A549 (cell line): ENCODE data around the gene JADE3. TPM values are rescaled to one million over a fixed set of nuclear protein-coding genes. Genes with fewer than 3 reads are reported as not detected.

Source experiments
- ATAC-seq, 2 experiments: fragments of 200-7000 bp in 1 of 2; fragments of >200 bp in 1 of 2; cut with Nextera tagmentation in 1 of 2; cut with Tn5 transposase in 1 of 2; 3 replicates each; pipeline versions ENCODE4 v1.8.0 to v1.9.1; 2018 to 2020; ENCODE audit warnings: mild to moderate bottlenecking in 1 of 2, moderate library complexity in 1 of 2
- CTCF ChIA-PET: fragments of 300-600 bp; sonication (Branson Sonifier 250); formaldehyde crosslinking; extraction: SDS; loops from one replicate; lab custom pipeline; 2021; ENCODE audit warnings: antibody characterized with exemption, inconsistent platforms; lab: Yijun Ruan, JAX
- POLR2A ChIA-PET: fragments of 350-600 bp; formaldehyde crosslinking; extraction: SDS; loops from one replicate; lab custom pipeline; 2021; ENCODE audit warnings: antibody characterized with exemption, inconsistent platforms; lab: Yijun Ruan, JAX
- DNase-seq, 2 experiments: peaks; one replicate each; pipeline versions ENCODE4 v3.0.0 to v3.0.0-alpha.2; 2011 to 2016; ENCODE audit warnings: low read depth in 1 of 2, low spot score in 1 of 2
- FAIRE-seq: peaks from 2 replicates; lab custom pipeline; 2011; peaks lifted over from hg19 to GRCh38; lab: Jason Lieb, UNC
- H3K27ac ChIP-seq, 2 experiments: fragments of >200 bp; sonication (Bioruptor Twin); formaldehyde crosslinking; 3 replicates each; pipeline ENCODE4 v1.5.1; 2016 to 2017
- H3K4me1 ChIP-seq: fragments of >200 bp; sonication (Bioruptor Twin); formaldehyde crosslinking; 3 replicates; pipeline ENCODE4 v1.6.1; 2016
- H3K4me2 ChIP-seq: fragments of >200 bp; sonication (Bioruptor Twin); formaldehyde crosslinking; 3 replicates; pipeline ENCODE4 v1.6.1; 2016
- H3K4me3 ChIP-seq: fragments of >200 bp; sonication (Bioruptor Twin); formaldehyde crosslinking; 3 replicates; pipeline ENCODE4 v1.5.1; 2016
- H3K9me3 ChIP-seq: fragments of >200 bp; sonication (Bioruptor Twin); formaldehyde crosslinking; 3 replicates; pipeline ENCODE4 v1.6.1; 2016
- CBX2 ChIP-seq: fragments of 200-600 bp; sonication (generic); IDR thresholded peaks from 2 replicates; pipeline ENCODE4 v1.6.1; 2016; ENCODE audit warnings: low read depth, mild to moderate bottlenecking, borderline replicate concordance
- CBX8 ChIP-seq: fragments of 200-600 bp; sonication (generic); IDR thresholded peaks from 2 replicates; pipeline ENCODE4 v1.6.1; 2016
- CHD2 ChIP-seq: fragments of 150-350 bp; IDR thresholded peaks from 2 replicates; pipeline ENCODE4 v1.6.1; 2014; ENCODE audit warnings: low read length; ENCODE audit not compliant: partially characterized antibody
- CTCF ChIP-seq: fragments of >200 bp; sonication (Bioruptor Twin); formaldehyde crosslinking; IDR thresholded peaks from 3 replicates; pipeline ENCODE4 v1.5.1; 2016
- FOSL2 ChIP-seq, 2 experiments: fragments of 450-650 bp in 1 of 2; fragments of >200 bp in 1 of 2; sonication (Bioruptor Twin) in 1 of 2; formaldehyde crosslinking; IDR thresholded peaks; 2 replicates each; pipeline versions ENCODE4 v1.5.0 to v1.6.1; 2016 to 2020; ENCODE audit warnings: mild to moderate bottlenecking in 1 of 2, moderate library complexity in 1 of 2
- JUNB ChIP-seq: fragments of >200 bp; sonication (Bioruptor Twin); formaldehyde crosslinking; IDR thresholded peaks from 2 replicates; pipeline ENCODE4 v1.6.1; 2016
- KDM5A ChIP-seq: fragments of 200-600 bp; sonication (generic); IDR thresholded peaks from 2 replicates; pipeline ENCODE4 v1.6.1; 2016; ENCODE audit warnings: antibody characterized with exemption, mild to moderate bottlenecking
- MAX ChIP-seq: IDR thresholded peaks from 2 replicates; pipeline ENCODE4 v1.6.1; 2012
- MAZ ChIP-seq: fragments of 150-350 bp; IDR thresholded peaks from 2 replicates; pipeline ENCODE4 v1.6.1; 2014; ENCODE audit warnings: antibody characterized with exemption, low read depth, low read length, borderline replicate concordance
- MYC ChIP-seq: IDR thresholded peaks from 2 replicates; pipeline ENCODE4 v1.6.1; 2012; ENCODE audit warnings: mild to moderate bottlenecking, inconsistent platforms, low read length, improper control_type of control experiment, borderline replicate concordance
- NR3C1 ChIP-seq: fragments of >200 bp; sonication (Bioruptor Twin); formaldehyde crosslinking; IDR thresholded peaks from 3 replicates; pipeline ENCODE4 v1.6.1; 2017
- PBX3 ChIP-seq: IDR thresholded peaks from 2 replicates; pipeline ENCODE4 v1.6.1; 2012
- POLR2A ChIP-seq: IDR thresholded peaks from 2 replicates; pipeline ENCODE4 v1.6.1; 2012; ENCODE audit warnings: mild to moderate bottlenecking, low read length
- RAD21 ChIP-seq, 2 experiments: fragments of >200 bp in 1 of 2; sonication (Bioruptor Twin) in 1 of 2; formaldehyde crosslinking in 1 of 2; IDR thresholded peaks in 1 of 2; conservative IDR thresholded peaks in 1 of 2; 2 replicates in 1 of 2; 3 replicates in 1 of 2; pipeline ENCODE4 v1.6.1; 2012 to 2018; ENCODE audit warnings: inconsistent platforms in 1 of 2
- RFX5 ChIP-seq: fragments of 450-650 bp; IDR thresholded peaks from 2 replicates; pipeline ENCODE4 v1.7.1; 2014; ENCODE audit warnings: antibody characterized with exemption, mild to moderate bottlenecking, moderate library complexity
- SMC3 ChIP-seq: fragments of >200 bp; sonication (Bioruptor Twin); formaldehyde crosslinking; IDR thresholded peaks from 3 replicates; pipeline ENCODE4 v1.6.1; 2018; ENCODE audit warnings: inconsistent platforms
- SREBF2 ChIP-seq: fragments of 450-650 bp; IDR thresholded peaks from 2 replicates; pipeline ENCODE4 v1.6.1; 2014; ENCODE audit warnings: mild to moderate bottlenecking, moderate library complexity
- USF2 ChIP-seq: fragments of 450-650 bp; IDR thresholded peaks from 2 replicates; pipeline ENCODE4 v1.6.1; 2014; ENCODE audit warnings: antibody characterized with exemption
- ZNF302 ChIP-seq: fragments of 250-450 bp; sonication (Bioruptor Pico); IDR thresholded peaks from 2 replicates; pipeline ENCODE4 v1.9.0; 2021; ENCODE audit warnings: inconsistent platforms, mild to moderate bottlenecking, moderate library complexity
- WGBS: methylation state at CpG from one replicate; pipeline ENCODE4 v1.1.6; 2017; ENCODE audit errors: missing lambda C conversion rate; 5-methylcytosine and 5-hydroxymethylcytosine counted together
- polyA plus RNA-seq, 4 experiments: library from polyadenylated mRNA; depleted of rRNA in 3 of 4; stranded (reverse); fragments of >200 nt; fragmentation: RNase III in 1 of 4; extraction: RNeasy Plus Mini Kit Qiagen cat#74134 plus additional on column Dnase treatment in 1 of 4; gene quantifications; 2 replicates in 3 of 4; 3 replicates in 1 of 4; pipeline ENCODE4 v1.2.3, GENCODE V29; 2011 to 2017

JADE3 gene
- polyA plus RNA-seq, 2 of the 4 experiments (the other 2 are of a cell fraction), result 10.6 to 19.8 TPM

- CTCF ChIA-PET, result interaction anchor here (0.6 to 2.4 kb wide), 29 partner anchors 9 to 638 kb away, joined by 3 to 10 read pairs (median 4); partner anchors contain the start of genes NDUFB11 and RBM10
- Histone ChIP-seq H3K27ac (no peak overlapping the region), H3K4me3 (no peak overlapping the region), H3K4me1 (no peaks in the 10 kb centered on the region), H3K4me2 (no peak overlapping the region), H3K9me3 (no peaks in the 10 kb centered on the region)
- peak; percentile 82 for FAIRE-seq
- POLR2A ChIA-PET, result no interaction called here
- peak; percentile 66 for TF ChIP-seq CTCF
- TF ChIP-seq RAD21 (conservative IDR thresholded peaks at IDR 0.05 in 1 of 2, IDR thresholded peaks at IDR 0.05 in 1 of 2), result peak; percentile 70 to 76
- peak; percentile 51; the same call in 2 of the 3 replicates for TF ChIP-seq SMC3
- no peak for TF ChIP-seq CHD2
- no peak for TF ChIP-seq USF2
- TF ChIP-seq MAZ, result no peak
- TF ChIP-seq FOSL2 (IDR thresholded peaks at IDR 0.05), result no peak
- no peak for TF ChIP-seq FOSL2 (CRISPR knock-in tag; IDR thresholded peaks at IDR 0.05)
- 7% methylated on average over 1 of the region's 1 CpG for WGBS
- peak; percentile 35 to 38 for DNase-seq
- peak in 1 of 2 experiments; percentile 50; a peak in 3 of 6 replicates for ATAC-seq
These were observed 181.0 kb downstream of the JADE3 start for GRCh38 chrX:47093248-47093647.

- H3K4me1 ChIP-seq, result no peaks in the 10 kb centered on the region
- no peak overlapping the region for H3K4me2 ChIP-seq
- CTCF ChIA-PET, result interaction anchor here (0.6 to 2.4 kb wide), 27 partner anchors 8 to 651 kb away, joined by 3 to 10 read pairs (median 4); no protein-coding TSS in a partner anchor
- ATAC-seq, result no peak
- no peak overlapping the region for H3K27ac ChIP-seq
- DNase-seq, result no peak
- no peak for FAIRE-seq
- POLR2A ChIA-PET, result no interaction called here
- no peaks in the 10 kb centered on the region for H3K9me3 ChIP-seq
- H3K4me3 ChIP-seq, result no peak overlapping the region
- TF ChIP-seq PBX3 (no peak), SREBF2 (no peak), CBX2 (no peak), RFX5 (no peak), CHD2 (no peak), USF2 (no peak), POLR2A (no peak), CBX8 (no peak), NR3C1 (no peak), JUNB (no peak), CTCF (no peak), ZNF302 (CRISPR knock-in tag) (no peak), KDM5A (no peak), MAX (no peak), MYC (no peak)
- WGBS, result 66% methylated on average over 11 of the region's 11 CpGs
These were observed 181.6 kb downstream of the JADE3 start for GRCh38 chrX:47093860-47094259.
